Vagina (tissue), 2 donors: ENCODE data around the gene MACF1. TPM values are rescaled to one million over a fixed set of nuclear protein-coding genes. Genes with fewer than 3 reads are reported as not detected.

Source experiments
- DNase-seq, 2 donors: peaks; one replicate each; pipeline ENCODE4 v3.0.0-alpha.2; 2017; ENCODE audit errors: extremely low spot score in 2 of 2
- H3K27ac ChIP-seq: fragments of 200-600 bp; sonication (generic); one replicate; pipeline ENCODE4 v1.5.1; 2019
- H3K27me3 ChIP-seq: fragments of 200-600 bp; sonication (generic); one replicate; pipeline ENCODE4 v1.5.1; 2019
- H3K36me3 ChIP-seq, 2 donors: fragments of 200-600 bp; sonication (generic); one replicate each; pipeline ENCODE4 v1.5.1; 2017 to 2019
- H3K4me1 ChIP-seq: fragments of 200-600 bp; sonication (generic); one replicate; pipeline ENCODE4 v1.5.1; 2019
- H3K4me3 ChIP-seq, 2 donors: fragments of 200-600 bp; sonication (generic); 1 replicate in 1 of 2; 2 replicates in 1 of 2; pipeline ENCODE4 v1.5.1; 2016 to 2019
- H3K9me3 ChIP-seq: fragments of 200-600 bp; sonication (generic); one replicate; pipeline ENCODE4 v1.5.1; 2019
- CTCF ChIP-seq, 3 experiments: fragments of 450-650 bp in 2 of 3; fragments of 200-600 bp in 1 of 3; sonication (generic) in 1 of 3; IDR thresholded peaks; one replicate each; pipeline ENCODE4 v1.5.1; 2017 to 2019; ENCODE audit warnings: antibody characterized with exemption in 3 of 3, mild to moderate bottlenecking in 2 of 3, moderate library complexity in 2 of 3
- POLR2A ChIP-seq, 2 donors: fragments of 450-650 bp; IDR thresholded peaks; one replicate each; pipeline ENCODE4 v1.6.1; 2017; ENCODE audit warnings: antibody characterized with exemption in 2 of 2, mild to moderate bottlenecking in 2 of 2, moderate library complexity in 2 of 2
- POLR2AphosphoS5 ChIP-seq, 2 donors: sonication (generic); formaldehyde crosslinking; IDR thresholded peaks; one replicate each; pipeline ENCODE4 v1.9.0; 2017; ENCODE audit warnings: antibody characterized with exemption in 2 of 2, mild to moderate bottlenecking in 2 of 2, low read depth in 1 of 2; ENCODE audit not compliant: insufficient read depth in 1 of 2
- intact Hi-C: fragments of 100-400 bp; cut with DNase I; formaldehyde crosslinking; loops from one replicate; pipeline ENCODE4 v1.15.1; 2023
- total RNA-seq: library from RNA; depleted of rRNA; stranded (reverse); fragments of >200 nt; gene quantifications from one replicate; pipeline ENCODE4 v1.2.3, GENCODE V29; 2016

MACF1 gene
- total RNA-seq, 1 donor from 2014 or later, result 291 TPM

GRCh38 chr1:39415553-39415952 is 211.1 kb downstream of the MACF1 start:
- TF ChIP-seq CTCF (IDR thresholded peaks at IDR 0.05) (no peak), POLR2A (IDR thresholded peaks at IDR 0.05) (no peak), POLR2AphosphoS5 (IDR thresholded peaks at IDR 0.05; ENCODE audit: insufficient read depth in 1 of 2, low read depth in 1 of 2) (no peak)
- DNase-seq, result no peak
- Histone ChIP-seq H3K36me3 (peaks cover 0 to 12% of the 10 kb centered on the region in 2 donors), H3K9me3 (no peaks in the 10 kb centered on the region), H3K4me3 (no peak overlapping the region), H3K27ac (no peak overlapping the region), H3K27me3 (no peaks in the 10 kb centered on the region), H3K4me1 (peaks cover 91% of the 10 kb centered on the region)
- intact Hi-C loops, result no loop called here

- intact Hi-C loops, result no loop called here
- DNase-seq, result no peak
- no peaks in the 10 kb centered on the region for H3K27me3 ChIP-seq
- H3K36me3 ChIP-seq, result peaks cover 0 to 12% of the 10 kb centered on the region in 2 donors
- TF ChIP-seq POLR2A (IDR thresholded peaks at IDR 0.05) (no peak), POLR2AphosphoS5 (IDR thresholded peaks at IDR 0.05; ENCODE audit: insufficient read depth in 1 of 2, low read depth in 1 of 2) (no peak), CTCF (IDR thresholded peaks at IDR 0.05) (no peak)
- no peak overlapping the region for H3K27ac ChIP-seq
- H3K4me3 ChIP-seq, result no peak overlapping the region
- H3K4me1 ChIP-seq, result peaks cover 80% of the 10 kb centered on the region
- no peaks in the 10 kb centered on the region for H3K9me3 ChIP-seq
Measured at GRCh38 chr1:39416609-39417008, 212.1 kb downstream of the MACF1 start.

- no peaks in the 10 kb centered on the region for H3K27me3 ChIP-seq
- DNase-seq, result no peak
- no peak overlapping the region for H3K27ac ChIP-seq
- TF ChIP-seq POLR2A (IDR thresholded peaks at IDR 0.05) (no peak), CTCF (IDR thresholded peaks at IDR 0.05) (no peak), POLR2AphosphoS5 (IDR thresholded peaks at IDR 0.05; ENCODE audit: insufficient read depth in 1 of 2, low read depth in 1 of 2) (no peak)
- no peak overlapping the region for H3K4me3 ChIP-seq
- no peaks in the 10 kb centered on the region for H3K9me3 ChIP-seq
- intact Hi-C loops, result no loop called here
- H3K4me1 ChIP-seq, result peaks cover 65% of the 10 kb centered on the region
- H3K36me3 ChIP-seq, result peaks cover 0 to 19% of the 10 kb centered on the region in 2 donors
Measured at GRCh38 chr1:39418236-39418635, 213.7 kb downstream of the MACF1 start.

- DNase-seq, result no peak
- Histone ChIP-seq H3K27me3 (no peaks in the 10 kb centered on the region), H3K9me3 (no peaks in the 10 kb centered on the region), H3K4me1 (peaks cover 43% of the 10 kb centered on the region), H3K4me3 (no peak overlapping the region), H3K27ac (no peak overlapping the region), H3K36me3 (peaks cover 0 to 41% of the 10 kb centered on the region in 2 donors)
- intact Hi-C loops, result loop anchor here (10.0 kb wide), 1 partner anchor 114 kb away; no protein-coding TSS in a partner anchor
- TF ChIP-seq POLR2AphosphoS5 (IDR thresholded peaks at IDR 0.05; ENCODE audit: insufficient read depth in 1 of 2, low read depth in 1 of 2) (no peak), POLR2A (IDR thresholded peaks at IDR 0.05) (no peak), CTCF (IDR thresholded peaks at IDR 0.05) (no peak)
Measured at GRCh38 chr1:39420493-39420892, 216.0 kb downstream of the MACF1 start.

- Histone ChIP-seq H3K9me3 (no peaks in the 10 kb centered on the region), H3K4me3 (no peak overlapping the region), H3K36me3 (peaks cover 0 to 44% of the 10 kb centered on the region in 2 donors), H3K27me3 (no peaks in the 10 kb centered on the region), H3K27ac (no peak overlapping the region), H3K4me1 (peaks cover 31% of the 10 kb centered on the region)
- no peak for DNase-seq
- intact Hi-C loops, result loop anchor here (10.0 kb wide), 1 partner anchor 112 kb away; no protein-coding TSS in a partner anchor
- TF ChIP-seq POLR2A (IDR thresholded peaks at IDR 0.05) (no peak), CTCF (IDR thresholded peaks at IDR 0.05) (no peak), POLR2AphosphoS5 (IDR thresholded peaks at IDR 0.05; ENCODE audit: insufficient read depth in 1 of 2, low read depth in 1 of 2) (no peak)
Measured at GRCh38 chr1:39422614-39423013, 218.1 kb downstream of the MACF1 start.
